Measurements from ENCODE around the gene FRMD3. TPM values are rescaled to one million over a fixed set of nuclear protein-coding genes. Genes with fewer than 3 reads are reported as not detected.

The FRMD3 gene
- total RNA-seq, 1 experiment from 2014 or later = 1.4 TPM

DNA sequence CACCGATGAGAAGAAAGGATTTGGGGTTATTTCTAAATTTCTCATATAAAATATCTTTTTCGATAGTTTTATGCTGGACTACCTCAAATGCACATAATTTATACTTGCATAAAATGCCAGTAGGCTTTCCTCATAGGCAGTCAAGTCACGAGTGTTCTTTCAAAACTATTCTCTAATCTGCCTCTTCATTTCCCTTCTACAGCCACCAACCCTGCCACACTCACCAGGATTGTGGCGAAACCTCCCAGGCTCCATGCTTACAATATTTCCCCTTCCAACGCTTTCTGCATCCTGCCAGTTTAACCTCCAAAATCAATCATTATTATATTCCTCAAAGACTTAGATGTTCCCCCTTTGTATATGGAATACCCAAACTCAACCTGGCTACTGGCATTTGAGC, 65.4 kb downstream of the FRMD3 start (continued):
- TF ChIP-seq TEAD1 (CRISPR knock-in tag; IDR thresholded peaks at IDR 0.05) (no peak), FOXK1 (CRISPR knock-in tag; IDR thresholded peaks at IDR 0.05) (no peak), RORB (CRISPR knock-in tag; IDR thresholded peaks at IDR 0.05) (no peak), TEAD4 (CRISPR knock-in tag; IDR thresholded peaks at IDR 0.05) (no peak), ZNF219 (CRISPR knock-in tag; IDR thresholded peaks at IDR 0.05; ENCODE audit: borderline replicate concordance) (no peak), NR2C2 (CRISPR knock-in tag; IDR thresholded peaks at IDR 0.05) (no peak), JUN (CRISPR knock-in tag; IDR thresholded peaks at IDR 0.05) (no peak)
- TF ChIP-seq, protein P1, sequence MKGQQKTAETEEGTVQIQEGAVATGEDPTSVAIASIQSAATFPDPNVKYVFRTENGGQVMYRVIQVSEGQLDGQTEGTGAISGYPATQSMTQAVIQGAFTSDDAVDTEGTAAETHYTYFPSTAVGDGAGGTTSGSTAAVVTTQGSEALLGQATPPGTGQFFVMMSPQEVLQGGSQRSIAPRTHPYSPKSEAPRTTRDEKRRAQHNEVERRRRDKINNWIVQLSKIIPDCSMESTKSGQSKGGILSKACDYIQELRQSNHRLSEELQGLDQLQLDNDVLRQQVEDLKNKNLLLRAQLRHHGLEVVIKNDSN (CRISPR knock-in tag; IDR thresholded peaks at IDR 0.05) = no peak
- TF ChIP-seq, protein P2, sequence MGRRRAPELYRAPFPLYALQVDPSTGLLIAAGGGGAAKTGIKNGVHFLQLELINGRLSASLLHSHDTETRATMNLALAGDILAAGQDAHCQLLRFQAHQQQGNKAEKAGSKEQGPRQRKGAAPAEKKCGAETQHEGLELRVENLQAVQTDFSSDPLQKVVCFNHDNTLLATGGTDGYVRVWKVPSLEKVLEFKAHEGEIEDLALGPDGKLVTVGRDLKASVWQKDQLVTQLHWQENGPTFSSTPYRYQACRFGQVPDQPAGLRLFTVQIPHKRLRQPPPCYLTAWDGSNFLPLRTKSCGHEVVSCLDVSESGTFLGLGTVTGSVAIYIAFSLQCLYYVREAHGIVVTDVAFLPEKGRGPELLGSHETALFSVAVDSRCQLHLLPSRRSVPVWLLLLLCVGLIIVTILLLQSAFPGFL (CRISPR knock-in tag; IDR thresholded peaks at IDR 0.05; ENCODE audit: borderline replicate concordance) = no peak
- TF ChIP-seq, protein P3, sequence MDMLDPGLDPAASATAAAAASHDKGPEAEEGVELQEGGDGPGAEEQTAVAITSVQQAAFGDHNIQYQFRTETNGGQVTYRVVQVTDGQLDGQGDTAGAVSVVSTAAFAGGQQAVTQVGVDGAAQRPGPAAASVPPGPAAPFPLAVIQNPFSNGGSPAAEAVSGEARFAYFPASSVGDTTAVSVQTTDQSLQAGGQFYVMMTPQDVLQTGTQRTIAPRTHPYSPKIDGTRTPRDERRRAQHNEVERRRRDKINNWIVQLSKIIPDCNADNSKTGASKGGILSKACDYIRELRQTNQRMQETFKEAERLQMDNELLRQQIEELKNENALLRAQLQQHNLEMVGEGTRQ (CRISPR knock-in tag; IDR thresholded peaks at IDR 0.05) = no peak
- TF ChIP-seq, protein P4, sequence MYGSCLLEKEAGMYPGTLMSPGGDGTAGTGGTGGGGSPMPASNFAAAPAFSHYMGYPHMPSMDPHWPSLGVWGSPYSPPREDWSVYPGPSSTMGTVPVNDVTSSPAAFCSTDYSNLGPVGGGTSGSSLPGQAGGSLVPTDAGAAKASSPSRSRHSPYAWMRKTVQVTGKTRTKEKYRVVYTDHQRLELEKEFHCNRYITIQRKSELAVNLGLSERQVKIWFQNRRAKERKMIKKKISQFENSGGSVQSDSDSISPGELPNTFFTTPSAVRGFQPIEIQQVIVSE (CRISPR knock-in tag; IDR thresholded peaks at IDR 0.05; ENCODE audit: borderline replicate concordance) = no peak
- TF ChIP-seq, protein P5, sequence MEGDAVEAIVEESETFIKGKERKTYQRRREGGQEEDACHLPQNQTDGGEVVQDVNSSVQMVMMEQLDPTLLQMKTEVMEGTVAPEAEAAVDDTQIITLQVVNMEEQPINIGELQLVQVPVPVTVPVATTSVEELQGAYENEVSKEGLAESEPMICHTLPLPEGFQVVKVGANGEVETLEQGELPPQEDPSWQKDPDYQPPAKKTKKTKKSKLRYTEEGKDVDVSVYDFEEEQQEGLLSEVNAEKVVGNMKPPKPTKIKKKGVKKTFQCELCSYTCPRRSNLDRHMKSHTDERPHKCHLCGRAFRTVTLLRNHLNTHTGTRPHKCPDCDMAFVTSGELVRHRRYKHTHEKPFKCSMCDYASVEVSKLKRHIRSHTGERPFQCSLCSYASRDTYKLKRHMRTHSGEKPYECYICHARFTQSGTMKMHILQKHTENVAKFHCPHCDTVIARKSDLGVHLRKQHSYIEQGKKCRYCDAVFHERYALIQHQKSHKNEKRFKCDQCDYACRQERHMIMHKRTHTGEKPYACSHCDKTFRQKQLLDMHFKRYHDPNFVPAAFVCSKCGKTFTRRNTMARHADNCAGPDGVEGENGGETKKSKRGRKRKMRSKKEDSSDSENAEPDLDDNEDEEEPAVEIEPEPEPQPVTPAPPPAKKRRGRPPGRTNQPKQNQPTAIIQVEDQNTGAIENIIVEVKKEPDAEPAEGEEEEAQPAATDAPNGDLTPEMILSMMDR (IDR thresholded peaks at IDR 0.05) = no peak

DNA sequence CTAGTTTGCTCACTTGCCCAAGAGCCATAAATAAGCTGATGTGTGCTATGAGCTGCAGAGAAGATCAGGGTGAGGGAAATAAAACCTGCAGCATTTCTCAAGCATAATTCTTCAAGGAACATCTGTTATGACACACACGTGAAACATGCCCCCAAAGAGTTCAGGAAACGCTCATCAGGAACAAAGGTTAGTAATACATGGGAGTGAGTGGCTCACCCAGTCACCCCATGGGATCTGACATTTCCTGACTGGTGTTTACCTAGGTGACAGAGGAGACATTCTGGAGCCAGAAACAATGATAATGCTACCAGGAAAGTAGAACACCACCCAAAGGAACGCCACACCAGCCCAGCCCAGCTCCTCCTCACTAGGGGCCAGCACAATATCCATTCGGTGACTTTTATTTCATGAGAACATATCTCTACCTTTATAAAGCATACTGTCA, 66.0 kb downstream of the FRMD3 start:
- Mint-ChIP-seq H3K27ac (no peak overlapping the region), H3K36me3 (no peaks in the 10 kb centered on the region), H3K4me1 (peaks cover 35% of the 10 kb centered on the region), H3K4me3 (no peak overlapping the region), H3K27me3 (ENCODE audit: low read depth) (no peaks in the 10 kb centered on the region), H3K9me3 (peaks cover 12% of the 10 kb centered on the region)
- ChIA-PET POLR2A (no interaction called here), CTCF (no interaction called here)
- no peak for ATAC-seq
- DNase-seq (ENCODE audit: low spot score) = no peak
- TF ChIP-seq CREB1 (CRISPR knock-in tag; IDR thresholded peaks at IDR 0.05) (no peak), ZBTB21 (CRISPR knock-in tag; IDR thresholded peaks at IDR 0.05; ENCODE audit: borderline replicate concordance) (no peak), ZNF317 (CRISPR knock-in tag; IDR thresholded peaks at IDR 0.05; ENCODE audit: borderline replicate concordance, low read depth) (no peak), ZNF671 (CRISPR knock-in tag; IDR thresholded peaks at IDR 0.05) (no peak)
- TF ChIP-seq, protein P6, sequence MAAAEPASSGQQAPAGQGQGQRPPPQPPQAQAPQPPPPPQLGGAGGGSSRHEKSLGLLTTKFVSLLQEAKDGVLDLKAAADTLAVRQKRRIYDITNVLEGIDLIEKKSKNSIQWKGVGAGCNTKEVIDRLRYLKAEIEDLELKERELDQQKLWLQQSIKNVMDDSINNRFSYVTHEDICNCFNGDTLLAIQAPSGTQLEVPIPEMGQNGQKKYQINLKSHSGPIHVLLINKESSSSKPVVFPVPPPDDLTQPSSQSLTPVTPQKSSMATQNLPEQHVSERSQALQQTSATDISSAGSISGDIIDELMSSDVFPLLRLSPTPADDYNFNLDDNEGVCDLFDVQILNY (CRISPR knock-in tag; IDR thresholded peaks at IDR 0.05) = no peak
- TF ChIP-seq, protein P7, sequence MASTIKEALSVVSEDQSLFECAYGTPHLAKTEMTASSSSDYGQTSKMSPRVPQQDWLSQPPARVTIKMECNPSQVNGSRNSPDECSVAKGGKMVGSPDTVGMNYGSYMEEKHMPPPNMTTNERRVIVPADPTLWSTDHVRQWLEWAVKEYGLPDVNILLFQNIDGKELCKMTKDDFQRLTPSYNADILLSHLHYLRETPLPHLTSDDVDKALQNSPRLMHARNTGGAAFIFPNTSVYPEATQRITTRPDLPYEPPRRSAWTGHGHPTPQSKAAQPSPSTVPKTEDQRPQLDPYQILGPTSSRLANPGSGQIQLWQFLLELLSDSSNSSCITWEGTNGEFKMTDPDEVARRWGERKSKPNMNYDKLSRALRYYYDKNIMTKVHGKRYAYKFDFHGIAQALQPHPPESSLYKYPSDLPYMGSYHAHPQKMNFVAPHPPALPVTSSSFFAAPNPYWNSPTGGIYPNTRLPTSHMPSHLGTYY (CRISPR knock-in tag; IDR thresholded peaks at IDR 0.05) = no peak
- TF ChIP-seq, protein P8, sequence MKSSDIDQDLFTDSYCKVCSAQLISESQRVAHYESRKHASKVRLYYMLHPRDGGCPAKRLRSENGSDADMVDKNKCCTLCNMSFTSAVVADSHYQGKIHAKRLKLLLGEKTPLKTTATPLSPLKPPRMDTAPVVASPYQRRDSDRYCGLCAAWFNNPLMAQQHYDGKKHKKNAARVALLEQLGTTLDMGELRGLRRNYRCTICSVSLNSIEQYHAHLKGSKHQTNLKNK (CRISPR knock-in tag; IDR thresholded peaks at IDR 0.05) = no peak

All from WTC11 (cell line).